ENCODE results near the gene NOL4L.

NOL4L gene

DNA sequence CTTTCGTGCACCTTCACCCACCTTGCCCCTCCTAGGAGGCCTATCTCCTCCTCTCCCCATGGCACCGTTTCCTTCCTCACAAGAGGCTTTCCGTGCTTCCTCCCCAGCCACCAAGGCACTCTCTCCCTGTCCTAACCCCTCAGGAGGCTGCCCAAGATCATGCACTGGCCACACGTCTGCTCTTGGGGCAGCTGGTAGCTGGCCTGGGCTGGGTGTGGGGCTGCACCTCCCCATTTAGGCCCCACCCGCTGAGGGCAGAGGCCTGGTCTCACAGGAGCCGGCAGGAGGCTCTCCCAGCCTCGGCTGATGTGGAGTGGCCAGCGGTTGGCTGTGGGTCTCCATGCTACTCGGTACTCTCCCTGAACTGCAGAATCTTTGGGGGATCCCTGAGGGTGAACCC is 13.6 kb downstream of the NOL4L start:
- no peak overlapping the region for H3K27ac ChIP-seq
- TF ChIP-seq, protein P1, sequence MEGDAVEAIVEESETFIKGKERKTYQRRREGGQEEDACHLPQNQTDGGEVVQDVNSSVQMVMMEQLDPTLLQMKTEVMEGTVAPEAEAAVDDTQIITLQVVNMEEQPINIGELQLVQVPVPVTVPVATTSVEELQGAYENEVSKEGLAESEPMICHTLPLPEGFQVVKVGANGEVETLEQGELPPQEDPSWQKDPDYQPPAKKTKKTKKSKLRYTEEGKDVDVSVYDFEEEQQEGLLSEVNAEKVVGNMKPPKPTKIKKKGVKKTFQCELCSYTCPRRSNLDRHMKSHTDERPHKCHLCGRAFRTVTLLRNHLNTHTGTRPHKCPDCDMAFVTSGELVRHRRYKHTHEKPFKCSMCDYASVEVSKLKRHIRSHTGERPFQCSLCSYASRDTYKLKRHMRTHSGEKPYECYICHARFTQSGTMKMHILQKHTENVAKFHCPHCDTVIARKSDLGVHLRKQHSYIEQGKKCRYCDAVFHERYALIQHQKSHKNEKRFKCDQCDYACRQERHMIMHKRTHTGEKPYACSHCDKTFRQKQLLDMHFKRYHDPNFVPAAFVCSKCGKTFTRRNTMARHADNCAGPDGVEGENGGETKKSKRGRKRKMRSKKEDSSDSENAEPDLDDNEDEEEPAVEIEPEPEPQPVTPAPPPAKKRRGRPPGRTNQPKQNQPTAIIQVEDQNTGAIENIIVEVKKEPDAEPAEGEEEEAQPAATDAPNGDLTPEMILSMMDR (conservative IDR thresholded peaks at IDR 0.05): no peak

DNA sequence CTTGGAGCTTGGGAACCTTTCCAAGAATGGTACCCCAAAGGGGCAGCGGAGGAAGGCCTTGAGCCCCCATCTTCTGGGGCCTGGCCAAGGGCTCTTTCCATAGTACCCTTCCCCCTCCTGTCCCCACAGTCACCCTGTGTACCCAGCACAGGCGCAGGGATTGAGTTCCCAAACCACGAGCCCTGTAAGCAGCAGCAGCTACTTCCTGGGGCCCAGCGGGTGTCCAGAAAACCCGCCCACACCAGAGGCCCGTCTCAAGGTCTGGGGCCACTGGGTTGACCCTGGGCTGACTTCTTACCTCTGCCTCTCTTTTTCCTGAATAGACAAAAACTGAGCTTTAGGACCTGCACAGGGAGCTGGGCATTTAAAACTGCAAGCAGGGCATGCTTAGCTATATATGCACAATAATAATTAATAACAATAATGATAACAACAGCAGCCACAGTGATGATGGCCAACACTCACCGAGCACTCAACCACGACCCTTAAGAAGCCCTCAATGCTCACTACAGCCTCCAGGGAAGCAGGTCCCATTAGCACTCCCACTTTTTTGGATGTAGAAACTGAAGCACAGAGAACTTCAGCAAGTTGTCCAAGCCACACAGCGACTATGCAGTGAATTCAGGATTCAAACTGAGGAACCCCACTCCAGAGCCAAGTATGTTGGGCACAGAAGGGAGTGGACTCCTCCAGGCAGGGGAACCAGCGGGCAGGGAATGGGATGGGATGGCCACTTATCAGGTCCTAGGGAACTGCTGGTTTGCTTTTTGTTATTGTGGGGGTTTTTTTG is 14.5 kb downstream of the NOL4L start:
- H3K27ac ChIP-seq: no peak overlapping the region
- TF ChIP-seq, protein P1 (conservative IDR thresholded peaks at IDR 0.05): no peak

DNA sequence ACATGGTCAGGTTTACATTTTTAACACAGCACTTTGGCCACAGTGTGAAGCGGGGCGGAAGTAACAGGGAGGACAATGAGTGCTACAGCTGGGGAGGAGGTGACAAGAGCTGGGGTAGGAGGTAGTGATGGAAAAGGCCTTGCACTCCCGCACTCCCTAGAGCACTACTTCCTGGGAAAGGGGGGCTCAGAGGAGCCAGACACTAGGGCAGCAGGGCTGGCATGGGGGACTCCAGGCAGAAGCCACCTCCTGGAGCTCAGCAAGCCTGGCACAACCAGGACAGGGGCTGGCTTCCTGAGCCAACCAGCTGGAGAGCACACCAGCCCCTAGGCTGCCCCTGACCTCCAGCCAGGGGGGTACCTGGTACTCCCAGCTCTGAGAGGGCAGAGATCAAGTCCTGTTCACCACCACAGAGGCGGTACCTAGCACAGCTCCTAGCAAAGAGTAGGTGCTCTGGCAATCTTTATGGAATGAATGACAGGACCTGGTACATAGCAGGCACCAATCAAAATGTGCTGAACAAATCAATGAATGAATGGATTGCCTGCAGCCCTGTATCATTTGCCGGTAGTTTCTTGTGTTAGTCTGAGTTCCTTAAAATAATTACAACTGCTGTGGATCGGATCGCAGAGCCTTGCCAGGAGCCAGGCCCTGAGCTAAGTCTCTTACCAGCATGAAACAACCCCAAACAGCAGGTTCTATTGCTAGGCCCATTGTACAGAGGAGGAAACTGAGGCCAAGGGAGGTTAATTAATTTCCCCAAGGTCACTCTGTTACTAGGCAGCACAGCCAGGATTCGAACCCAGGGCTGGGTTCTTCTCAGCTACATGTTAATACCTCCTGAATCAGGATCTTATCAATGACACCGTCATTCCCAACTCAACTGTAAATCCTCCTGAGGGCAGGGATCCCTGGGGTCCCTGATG is 15.5 kb downstream of the NOL4L start:
- TF ChIP-seq, protein P1 (conservative IDR thresholded peaks at IDR 0.05): no peak
- H3K27ac ChIP-seq: no peak overlapping the region

DNA sequence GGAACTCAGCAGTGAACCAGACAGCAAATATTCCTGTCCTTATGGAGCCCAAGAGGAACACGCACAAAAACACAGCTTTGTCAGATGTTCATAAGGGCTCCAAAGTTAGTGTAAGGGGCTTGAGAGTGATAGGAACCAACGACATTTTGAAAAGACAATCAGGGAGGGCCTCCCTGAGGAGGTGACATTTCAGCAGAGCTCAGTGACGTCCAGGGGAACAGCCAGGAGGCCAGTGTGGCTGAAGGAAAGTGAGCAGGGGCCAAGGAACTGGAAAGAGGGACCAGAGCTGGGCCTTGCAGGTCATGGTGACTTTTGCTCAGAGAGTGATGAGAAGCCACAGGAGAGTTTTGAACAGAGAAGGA is 16.1 kb downstream of the NOL4L start:
- TF ChIP-seq, protein P1 (conservative IDR thresholded peaks at IDR 0.05): no peak
- H3K27ac ChIP-seq: no peak overlapping the region

DNA sequence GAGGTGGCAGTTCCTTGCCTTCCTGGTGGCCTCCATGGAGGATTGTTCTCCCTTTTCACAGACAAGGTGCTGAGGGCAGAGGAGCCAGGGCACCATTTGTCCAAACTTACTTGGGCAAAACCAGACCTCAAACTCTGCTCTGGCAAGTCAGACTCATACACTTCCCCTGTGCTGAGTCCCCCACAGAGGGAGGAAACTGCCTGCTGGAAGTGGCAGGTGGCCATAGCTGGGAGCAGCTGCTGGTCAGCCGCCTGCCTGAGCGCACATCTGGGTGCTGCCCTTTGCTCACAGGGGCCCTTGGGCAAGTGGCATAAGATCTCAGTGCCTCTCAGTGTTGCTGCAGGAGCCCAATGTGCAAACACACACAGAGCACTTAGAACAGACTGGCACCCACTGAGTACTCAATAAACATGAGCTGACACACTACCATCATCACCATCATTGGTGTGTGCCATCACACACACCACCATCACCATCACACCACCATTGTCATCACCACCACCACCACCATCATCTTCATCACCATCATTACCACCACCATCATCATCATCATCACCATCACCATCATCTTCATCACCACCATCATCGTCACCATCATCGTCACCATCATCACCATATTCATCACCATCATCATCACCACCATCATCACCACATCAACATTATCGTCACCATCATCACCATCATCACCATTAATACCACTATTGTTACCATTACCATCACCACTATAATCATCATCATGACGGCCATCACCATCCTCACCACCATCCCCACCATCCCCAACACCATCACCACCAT is 17.6 kb downstream of the NOL4L start:
- H3K27ac ChIP-seq: no peak overlapping the region
- TF ChIP-seq, protein P1 (conservative IDR thresholded peaks at IDR 0.05): no peak

DNA sequence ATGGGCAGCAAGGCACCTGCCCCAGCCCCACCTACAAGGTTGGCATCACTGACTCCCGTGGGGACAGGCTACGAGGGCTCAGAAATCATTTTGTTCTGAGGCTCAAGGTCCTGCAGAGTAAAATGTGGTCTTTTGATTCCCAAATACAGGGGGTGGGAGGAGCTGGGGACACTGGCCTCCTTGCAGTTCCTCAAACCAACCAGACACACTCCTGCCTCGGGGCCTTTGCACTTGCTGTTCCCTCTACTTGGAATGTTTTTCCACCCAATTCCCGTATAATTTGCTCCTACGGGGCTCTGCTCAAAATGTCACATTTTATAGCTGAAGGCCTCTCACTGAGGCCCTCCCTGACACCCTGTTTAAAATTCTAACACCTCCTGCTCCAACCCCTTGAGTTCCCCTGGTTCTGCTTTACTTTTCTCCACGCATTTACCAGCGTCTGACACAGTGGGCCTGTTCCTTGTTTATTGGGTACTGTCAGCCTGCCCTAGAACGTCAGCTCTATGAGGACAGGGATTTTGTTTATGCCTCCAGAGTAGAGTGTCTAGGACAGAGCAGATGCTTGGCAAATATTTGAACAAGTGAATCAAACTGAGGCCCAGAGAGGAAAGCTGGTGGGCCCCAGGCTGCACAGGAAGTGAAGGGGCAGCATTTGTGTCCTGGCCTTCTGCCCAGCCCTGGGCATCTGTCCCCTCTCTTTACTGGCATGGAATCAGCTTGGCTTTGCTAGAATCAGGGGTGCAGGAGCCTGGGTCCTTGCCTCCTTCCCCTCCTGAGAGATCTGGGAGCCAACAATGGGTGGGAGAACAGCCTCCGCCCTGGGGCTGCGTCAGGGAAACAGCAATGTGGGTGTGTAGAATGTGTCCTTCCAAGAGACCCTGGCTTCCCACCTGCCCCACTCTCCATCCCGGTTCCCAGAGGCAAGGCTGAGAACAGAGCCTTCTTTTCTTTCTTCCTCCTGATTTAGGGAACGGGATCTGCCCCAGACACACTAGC is 18.5 kb downstream of the NOL4L start:
- no peak overlapping the region for H3K27ac ChIP-seq
- TF ChIP-seq, protein P1 (conservative IDR thresholded peaks at IDR 0.05): no peak
